ENCODE measurements around the gene CD19.

Gene CD19

DNA sequence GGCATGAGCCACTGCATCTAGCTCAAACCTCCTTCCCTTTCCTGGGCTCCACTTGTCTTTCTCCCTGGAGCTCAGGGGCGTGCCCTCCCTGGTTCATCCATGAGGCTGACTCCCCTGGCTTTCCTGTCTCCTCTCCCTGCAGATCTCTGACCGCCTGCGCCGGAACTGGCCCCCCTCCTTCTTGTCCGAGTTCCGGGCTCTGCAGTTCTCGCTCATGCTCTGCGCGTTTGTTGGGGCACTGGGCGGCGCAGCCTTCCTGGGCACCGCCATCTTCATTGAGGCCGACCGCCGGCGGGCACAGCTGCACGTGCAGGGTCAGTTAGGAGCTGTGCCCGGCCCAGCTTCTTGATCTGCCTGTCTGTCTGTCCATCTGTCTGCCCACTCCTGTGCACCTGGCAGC is 51.9 kb downstream of the CD19 start:
- DNase-seq, result no peak

- no peak for DNase-seq
Observed at GRCh38 chr16:28984091-28984490, 52.3 kb downstream of the CD19 start.

GRCh38 chr16:28984619-28985135 is 52.9 kb downstream of the CD19 start, which contains the start of gene LAT:
LAT (plus strand) TSS chr16:28985052; CDS start chr16:28985418, 366 bp downstream.
- DNase-seq, result no peak

- DNase-seq, result no peak
Observed at GRCh38 chr16:28985211-28986041, 53.7 kb downstream of the CD19 start.

DNA sequence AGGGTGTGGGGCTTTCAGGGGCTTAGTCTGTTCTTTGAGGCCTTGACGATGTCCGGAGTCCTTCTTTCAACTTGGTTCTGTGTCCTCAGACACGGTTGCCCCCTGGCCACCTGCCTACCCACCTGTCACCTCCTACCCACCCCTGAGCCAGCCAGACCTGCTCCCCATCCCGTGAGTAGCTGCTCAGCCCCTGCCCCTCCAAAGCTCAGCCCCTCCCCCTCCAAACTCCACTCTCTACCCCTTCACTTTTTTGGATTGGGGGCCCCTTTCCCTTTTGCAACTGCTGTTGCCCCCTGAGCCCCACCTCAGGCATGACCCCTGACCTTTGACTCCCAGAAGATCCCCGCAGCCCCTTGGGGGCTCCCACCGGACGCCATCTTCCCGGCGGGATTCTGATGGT is 54.3 kb downstream of the CD19 start:
- DNase-seq, result no peak

DNA sequence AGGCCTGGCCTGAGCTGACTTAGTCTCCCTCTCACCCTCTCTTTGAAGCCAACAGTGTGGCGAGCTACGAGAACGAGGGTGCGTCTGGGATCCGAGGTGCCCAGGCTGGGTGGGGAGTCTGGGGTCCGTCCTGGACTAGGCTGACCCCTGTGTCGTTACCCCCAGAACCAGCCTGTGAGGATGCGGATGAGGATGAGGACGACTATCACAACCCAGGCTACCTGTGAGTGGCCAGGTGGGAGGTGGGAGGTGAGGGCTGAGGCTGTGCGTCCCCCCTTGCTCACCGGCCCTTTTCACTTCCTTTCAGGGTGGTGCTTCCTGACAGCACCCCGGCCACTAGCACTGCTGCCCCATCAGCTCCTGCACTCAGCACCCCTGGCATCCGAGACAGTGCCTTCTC is 54.7 kb downstream of the CD19 start:
- DNase-seq, result no peak

- DNase-seq, result no peak
Observed at GRCh38 chr16:28987170-28987853, 55.5 kb downstream of the CD19 start.
